HG02610 (cell line): ENCODE data around the gene MR1.

Experiments used
- ATAC-seq: cut with Tn5 transposase; IDR thresholded peaks from one replicate; pipeline ENCODE4 v1.9.1; 2021; ENCODE audit warnings: mild to moderate bottlenecking, moderate library complexity; ENCODE audit not compliant: unreplicated experiment

MR1 gene

DNA sequence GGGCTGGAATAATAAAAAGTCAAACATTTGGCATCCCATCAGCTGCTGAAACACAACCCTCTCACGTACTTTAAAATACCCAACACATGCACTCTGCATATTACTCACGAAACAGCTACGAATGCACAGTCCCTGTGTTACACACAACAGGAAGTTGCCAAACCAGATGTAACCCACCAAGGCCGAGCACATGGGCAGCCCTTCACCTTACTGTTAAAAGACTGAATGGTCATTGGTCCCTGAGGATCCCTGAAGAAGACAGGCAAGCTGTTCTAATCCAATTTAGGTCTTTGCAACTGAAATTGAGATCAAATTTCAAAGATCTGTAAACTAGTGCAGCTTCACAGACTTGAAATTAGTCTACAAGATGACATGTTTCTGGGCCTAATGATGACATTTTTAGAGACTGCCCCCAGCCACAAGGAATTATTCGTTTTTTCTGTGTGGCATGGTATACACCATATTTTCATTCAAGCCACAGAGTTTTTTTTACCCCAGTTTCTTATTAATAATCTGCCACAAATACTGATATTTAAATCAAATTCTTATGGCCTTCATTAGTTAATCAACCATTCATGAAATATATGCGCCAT lies 29.1 kb downstream of the MR1 start:
- peak; percentile 82 for ATAC-seq

DNA sequence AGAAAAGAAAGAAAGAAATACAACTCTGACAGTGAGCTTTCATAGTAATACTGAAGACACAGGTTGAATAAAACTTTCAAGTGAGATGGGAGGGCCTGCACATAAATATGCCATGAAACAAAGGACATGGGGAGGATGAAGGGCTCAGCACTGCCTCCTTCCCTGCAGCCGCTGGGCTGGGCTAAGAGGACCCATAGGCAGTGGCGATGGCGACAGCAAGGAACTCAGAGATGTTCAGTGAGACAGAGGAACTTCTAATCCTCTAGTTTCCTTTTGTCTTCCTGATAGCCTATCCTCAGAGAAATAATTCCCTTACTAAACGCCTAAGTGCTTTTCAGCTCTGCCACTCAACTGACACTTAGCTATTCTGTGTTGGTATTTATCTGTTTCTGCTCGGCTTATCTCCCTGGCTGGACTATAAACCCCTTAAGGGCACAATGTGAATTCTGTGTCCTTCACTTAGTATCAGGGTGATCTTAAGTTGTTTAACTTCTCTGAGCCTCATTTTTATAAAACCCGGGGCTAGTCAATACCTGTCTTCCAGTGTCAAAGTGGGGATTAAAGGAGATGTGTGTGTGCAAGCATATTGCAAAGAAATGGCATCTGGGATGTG lies 30.3 kb downstream of the MR1 start:
- no peak for ATAC-seq

DNA sequence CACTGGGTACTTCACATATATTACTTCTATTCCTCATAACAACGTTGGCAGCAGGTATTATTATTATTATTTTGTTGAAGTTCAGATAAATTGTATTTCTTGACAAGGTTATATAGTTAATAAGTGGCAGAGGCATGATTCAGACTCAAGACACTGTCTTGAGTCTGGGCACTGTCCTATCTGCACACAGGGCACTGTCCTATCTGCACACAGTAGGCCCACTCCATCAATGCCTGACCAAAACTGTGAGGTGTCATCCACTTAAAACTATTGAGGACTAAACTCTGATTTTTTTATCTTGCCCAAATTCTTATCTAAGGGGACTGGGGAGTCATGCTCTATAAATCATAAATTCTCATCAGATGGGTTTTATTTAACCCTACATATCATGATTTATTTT lies 30.9 kb downstream of the MR1 start:
- no peak for ATAC-seq

DNA sequence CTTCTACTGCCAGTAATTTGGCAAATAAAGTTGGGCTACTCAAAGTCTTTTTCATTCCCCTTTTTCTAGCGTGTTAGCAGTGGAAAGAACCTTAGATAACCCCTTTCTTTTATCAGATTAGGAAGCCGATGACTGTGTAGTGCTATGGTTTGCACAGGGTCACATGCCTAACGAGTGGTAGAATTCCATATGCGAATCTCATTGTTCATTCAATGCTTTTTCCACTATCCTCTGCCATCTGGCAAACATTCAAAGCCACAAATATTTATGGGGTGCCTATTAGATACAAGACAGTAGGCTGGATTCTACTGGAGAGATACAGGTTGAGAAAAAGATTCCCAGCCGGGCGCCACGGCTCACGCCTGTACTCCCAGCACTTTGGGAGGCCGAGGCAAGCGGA lies 39.9 kb downstream of the MR1 start:
- no peak for ATAC-seq

DNA sequence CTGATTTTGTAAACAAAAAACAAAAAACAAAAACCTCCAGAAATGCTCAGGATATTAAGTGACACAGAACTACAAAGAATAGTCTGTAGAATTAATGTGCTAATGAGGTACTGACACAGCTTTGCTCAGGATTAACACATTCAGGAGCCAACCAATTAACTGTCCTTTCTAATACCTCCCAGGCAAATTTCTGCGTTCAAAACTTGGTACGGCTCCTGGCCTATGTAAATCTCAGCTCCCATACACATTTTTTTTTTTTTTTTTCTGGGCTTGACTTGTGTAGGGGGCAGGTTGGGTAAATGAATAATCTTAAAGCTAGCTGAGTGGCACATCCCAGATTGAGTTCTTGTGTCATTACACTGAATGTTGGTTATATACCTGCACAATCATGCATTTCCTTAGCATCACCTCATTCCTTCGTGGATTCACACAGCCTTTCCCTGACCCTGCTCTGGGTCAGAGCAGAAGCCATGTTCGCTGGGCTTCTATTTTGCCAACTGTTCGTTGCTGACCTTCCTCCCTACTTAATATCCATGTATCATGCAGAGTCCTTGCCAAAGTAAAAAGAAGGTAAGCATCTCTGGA lies 42.1 kb downstream of the MR1 start:
- ATAC-seq, result no peak

DNA sequence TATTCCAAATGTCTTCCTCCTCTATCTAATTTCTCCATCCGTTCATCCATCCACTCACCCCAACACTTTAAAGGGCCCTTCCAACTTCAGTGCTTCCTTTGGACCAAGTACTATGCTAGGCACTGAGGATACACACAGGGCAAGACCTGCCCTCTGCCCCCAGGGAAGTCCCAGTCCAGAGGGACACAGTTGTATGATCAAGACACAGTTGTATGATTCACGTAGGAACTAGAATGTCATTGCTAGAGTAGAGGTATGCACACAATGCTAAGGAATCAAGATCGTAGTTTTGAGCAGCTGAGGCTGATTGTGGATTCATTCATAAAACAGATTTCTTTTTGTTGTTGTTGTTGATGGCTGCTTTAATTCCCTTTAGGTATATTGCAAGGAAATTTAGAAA lies 43.1 kb downstream of the MR1 start:
- no peak for ATAC-seq

DNA sequence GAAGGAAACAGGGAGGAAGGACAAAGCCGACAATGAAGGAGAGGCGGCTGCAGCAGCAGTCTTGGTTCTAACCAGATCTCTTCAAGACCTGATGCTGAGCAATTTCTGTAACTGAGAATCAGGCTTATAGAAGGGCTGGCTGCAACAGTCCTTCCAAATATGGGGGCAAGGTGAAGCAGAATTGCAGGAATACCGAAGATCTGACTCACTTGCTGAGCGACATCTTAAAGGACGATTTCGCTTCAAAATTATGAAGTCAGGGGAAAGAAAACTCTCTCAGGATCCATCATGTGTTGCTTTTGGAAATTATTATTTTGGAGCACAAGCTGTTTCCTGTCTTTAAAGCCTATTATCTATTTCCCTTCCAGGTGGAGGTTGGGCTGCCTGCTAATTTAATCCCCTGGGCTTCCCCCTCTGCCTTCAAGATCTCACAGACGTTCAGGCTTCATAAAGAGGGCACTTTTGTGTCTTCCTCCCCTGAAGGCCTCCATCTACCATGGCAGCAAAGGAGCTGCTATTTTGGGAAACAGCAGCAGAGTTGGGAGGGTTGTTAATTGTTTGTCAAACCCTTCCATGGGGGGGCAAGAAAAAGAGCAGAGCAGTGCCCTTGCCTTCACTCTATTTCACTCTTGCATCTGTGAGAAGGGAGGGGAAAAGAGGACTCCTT lies 43.9 kb downstream of the MR1 start:
- no peak for ATAC-seq

DNA sequence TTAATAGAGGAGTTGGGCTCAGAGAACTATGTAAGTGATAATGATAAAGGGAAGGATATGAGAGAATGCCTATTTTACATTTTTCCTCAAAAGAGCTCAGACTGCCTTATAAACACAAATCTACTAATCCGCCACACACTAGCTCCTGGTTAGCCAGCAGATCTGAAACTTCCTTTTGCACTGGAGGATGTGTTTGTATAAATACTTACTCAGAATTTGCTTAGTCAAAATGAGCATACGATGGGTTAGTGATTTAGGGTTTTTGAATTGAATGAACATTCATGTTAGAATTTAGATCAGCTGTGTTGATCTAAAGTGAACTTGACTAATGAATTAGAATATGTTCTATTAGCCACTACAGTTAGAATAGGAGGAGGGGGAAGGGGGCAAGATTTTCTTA lies 45.6 kb downstream of the MR1 start:
- peak; percentile 33 for ATAC-seq

DNA sequence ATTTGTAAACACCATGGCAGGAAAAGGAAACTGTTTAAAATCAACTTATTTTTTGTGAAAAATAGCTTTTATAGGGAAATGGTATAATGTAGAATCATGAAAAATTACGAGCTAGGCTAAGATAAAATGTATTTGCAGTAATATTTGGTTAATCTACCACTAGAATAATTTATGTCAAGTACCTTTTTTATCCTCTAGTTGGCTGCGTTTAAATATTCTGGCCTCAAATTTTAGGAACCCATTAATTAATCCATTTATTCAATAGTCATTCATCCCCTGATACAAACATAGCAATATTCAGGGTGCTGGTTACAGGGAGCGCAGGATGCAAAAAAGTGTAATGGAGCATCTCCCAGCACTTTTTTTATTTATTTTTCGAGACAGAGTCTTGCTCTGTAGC lies 46.1 kb downstream of the MR1 start:
- no peak for ATAC-seq

DNA sequence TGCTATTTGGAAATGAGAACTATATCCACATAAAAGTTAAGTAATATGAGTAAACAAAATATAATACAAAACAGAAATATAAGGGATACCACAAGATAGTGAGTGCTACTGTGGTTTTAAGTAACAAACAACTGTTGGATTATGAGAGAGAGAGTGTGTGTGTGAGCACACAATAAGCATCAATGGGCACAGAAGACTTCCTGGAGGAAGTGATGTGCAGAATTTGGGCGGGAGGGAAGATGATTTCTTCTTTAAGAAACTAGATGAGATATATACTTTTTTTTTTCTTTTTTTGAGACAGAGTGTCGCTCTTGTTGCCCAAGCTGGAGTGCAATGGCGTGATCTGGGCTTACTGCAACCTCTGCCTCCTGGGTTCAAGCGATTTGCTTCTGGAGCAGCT lies 46.8 kb downstream of the MR1 start:
- ATAC-seq, result no peak

DNA sequence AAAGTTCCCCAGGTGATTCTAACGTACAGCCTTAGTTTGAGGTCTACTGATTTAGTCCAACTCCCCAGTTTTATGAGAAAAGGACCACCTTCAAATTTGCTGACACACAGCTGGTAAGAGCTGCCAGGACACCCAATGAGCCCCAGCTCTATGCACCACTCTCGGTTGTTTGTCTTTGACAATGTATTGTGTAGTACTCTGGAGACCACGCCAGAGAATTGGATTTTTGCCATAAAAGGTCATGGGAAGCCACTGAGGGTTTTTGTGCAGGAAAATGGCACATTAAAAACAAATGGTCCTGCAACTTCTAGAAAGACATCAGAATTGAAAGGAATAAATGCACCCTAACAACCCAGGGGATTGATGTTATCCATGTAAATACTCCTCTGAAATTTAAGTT lies 47.6 kb downstream of the MR1 start:
- no peak for ATAC-seq

DNA sequence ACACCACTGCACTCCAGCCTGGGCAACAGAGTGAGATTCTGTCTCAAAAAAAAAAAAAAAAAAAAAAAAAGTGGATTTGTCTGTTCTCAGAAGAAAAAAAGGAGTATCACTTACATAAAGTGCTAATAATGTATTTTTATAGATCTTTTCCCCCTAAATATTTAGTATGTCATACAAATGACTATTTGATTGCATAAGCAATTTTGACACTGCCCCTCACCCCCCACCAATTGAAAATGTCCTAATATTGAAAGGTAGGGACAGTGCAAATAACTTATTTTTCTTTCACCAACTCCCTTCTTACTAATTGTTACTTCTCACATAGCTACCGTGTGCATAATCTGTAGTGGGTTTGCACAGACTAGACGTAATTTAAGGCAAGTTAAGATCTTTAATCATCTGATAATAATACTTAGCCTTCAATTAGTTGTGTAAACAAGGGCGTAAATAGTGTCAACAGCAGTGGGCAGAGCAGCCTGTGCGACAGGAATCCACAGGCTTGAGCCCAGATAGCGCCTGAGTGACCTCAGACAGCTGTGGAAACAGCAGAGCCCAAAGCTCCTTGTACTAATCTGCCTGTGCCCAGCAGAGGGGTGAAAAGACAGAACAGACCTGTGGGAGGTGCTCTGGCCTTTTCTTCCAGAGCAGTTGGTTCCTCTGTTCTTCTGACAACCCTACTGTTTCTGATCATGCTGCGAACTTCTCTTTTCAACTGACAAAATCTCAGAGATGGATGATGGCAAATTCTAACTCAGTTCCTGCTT lies 50.2 kb downstream of the MR1 start:
- peak; percentile 36 for ATAC-seq

DNA sequence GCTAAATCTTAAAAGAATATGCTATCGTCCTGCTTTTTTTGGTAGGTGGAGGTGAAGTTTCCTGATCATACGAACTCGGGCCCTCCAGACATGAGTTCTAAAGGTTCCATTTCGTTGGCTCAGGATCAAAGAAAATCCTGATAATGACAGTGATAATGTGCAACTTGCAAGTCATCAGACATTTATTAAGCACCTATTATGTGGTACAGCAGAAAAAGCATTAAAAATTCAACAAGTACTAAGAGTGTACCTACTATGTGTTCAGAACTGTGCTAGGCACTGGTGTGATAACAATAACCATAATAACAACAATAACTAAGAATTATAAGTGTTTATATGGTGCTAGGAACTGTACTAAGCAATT lies 50.8 kb downstream of the MR1 start:
- no peak for ATAC-seq

DNA sequence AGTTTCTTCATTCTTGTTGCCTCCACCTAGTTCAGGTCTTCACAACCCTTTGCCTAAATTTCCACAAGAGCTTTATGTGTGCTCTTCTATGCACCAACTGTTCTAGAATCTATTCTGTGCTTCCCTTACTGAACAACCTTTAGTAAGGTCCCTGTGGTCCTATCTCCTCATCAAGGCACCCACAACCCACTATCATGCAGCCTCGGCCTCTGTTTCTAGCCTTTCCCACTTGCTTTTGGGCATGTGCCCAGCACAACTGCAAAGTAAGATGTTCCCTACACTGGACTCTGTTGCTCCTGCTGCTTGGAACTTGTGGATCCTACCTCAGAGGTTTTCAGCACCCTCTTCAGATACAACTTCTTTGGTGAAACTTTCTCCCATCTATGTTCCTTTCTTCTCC lies 52.3 kb downstream of the MR1 start:
- no peak for ATAC-seq

DNA sequence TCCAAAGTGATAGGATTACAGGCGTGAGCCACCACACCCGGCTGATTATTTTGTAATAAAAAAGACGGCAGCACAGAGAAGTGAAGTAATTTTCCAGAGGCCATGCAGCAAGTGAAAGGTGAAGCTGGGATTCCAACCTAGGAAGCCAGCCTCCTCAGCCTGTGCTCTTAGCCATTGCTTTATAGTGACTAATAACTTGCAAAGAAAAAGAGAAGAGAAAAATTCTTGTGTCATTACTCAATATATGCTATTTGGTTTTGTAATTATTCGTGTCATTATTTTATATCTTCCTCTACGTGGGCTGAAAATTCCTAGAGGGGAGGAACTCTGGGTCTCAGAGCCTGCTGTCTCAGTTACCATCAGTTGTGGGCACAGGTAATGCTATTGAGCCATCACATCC lies 53.1 kb downstream of the MR1 start:
- no peak for ATAC-seq

DNA sequence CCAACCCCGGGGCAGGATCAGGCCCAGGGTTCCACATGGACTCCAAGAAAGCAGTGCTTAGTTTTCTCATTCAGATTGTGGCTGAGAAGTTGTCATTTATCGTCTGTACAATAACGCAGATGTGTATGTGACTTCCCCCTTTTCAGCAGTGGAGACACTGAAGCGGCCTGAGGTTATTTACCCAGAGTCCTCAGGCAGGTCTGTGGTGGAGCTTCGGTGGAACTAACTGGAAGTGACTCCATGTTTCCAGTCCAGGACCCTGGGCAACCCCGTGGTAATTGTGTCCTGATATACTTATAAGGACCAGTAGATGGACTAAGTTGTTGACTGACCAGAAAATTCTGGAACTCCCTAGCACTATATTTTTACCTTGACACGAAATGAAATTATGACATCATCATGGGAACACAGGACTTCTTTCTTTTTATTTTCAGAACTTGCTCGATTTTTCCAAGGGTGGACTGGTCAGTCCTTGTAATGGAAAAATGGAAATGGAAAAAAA lies 53.7 kb downstream of the MR1 start:
- peak; percentile 19 for ATAC-seq

DNA sequence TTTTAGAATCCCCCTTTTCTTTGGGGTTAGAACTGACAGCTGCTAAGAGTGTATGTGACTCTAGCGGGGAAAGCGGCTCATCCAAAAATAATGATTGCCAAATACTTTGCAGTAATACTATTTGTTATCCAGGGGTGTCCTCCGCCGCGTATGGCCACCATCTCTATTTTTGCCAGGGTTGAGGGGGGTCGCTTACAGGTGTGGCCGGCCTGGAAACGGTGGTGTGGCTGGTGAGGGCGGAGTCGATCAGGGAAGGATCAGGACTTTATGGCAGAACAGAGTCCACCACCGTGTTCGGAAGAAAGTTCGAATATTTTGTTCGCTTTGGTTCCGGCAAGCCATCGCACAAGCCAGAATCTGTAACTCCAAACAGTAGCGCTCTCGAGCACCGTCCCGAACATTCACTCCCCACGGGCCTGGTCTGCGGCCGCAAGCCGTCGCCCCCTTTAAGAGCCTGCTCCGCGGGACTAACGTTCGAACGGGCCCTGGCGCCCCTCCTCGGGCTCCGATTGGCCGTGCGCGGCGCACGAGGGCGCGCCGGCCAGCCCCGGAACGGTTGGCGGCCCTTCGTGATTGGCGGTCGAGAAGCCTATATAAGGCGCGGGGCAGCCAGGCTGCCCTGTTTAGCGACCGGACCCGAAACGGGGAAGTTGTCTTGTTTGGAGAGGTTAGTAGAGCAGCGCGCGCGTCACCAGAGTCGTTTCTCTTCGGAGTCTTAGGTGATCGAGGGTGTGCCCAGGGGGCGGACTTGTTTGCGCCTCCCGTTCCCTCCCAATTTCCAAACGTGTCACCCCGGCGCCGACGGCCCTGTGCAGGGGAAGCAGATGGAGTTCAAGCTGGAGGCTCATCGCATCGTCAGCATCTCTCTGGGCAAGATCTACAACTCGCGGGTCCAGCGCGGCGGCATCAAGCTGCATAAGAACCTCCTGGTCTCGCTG lies 54.6 kb downstream of the MR1 start, which contains the start of gene IER5:
Gene IER5 (plus strand): TSS at position 622 of the 938 bp plus-strand sequence. CDS start 203 bp downstream, at position 825.
- ATAC-seq, result peak; percentile 62

DNA sequence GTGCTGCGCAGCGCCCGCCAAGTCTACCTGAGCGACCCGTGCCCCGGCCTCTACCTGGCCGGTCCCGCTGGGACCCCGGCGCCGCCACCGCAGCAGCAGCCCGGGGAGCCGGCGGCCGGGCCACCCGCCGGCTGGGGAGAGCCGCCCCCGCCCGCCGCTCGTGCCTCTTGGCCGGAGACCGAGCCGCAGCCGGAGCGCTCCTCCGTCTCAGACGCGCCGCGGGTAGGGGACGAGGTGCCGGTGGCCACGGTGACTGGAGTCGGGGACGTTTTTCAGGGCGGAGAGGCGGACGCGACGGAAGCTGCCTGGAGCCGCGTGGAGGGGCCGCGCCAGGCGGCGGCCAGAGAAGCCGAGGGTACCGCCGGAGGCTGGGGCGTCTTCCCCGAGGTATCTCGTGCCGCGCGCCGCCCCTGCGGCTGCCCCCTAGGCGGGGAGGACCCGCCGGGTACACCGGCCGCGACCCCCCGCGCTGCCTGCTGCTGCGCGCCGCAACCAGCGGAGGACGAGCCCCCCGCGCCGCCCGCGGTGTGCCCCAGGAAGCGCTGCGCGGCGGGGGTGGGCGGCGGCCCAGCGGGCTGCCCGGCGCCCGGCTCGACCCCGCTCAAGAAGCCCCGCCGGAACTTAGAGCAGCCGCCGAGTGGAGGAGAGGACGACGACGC lies 55.4 kb downstream of the MR1 start:
- no peak for ATAC-seq

DNA sequence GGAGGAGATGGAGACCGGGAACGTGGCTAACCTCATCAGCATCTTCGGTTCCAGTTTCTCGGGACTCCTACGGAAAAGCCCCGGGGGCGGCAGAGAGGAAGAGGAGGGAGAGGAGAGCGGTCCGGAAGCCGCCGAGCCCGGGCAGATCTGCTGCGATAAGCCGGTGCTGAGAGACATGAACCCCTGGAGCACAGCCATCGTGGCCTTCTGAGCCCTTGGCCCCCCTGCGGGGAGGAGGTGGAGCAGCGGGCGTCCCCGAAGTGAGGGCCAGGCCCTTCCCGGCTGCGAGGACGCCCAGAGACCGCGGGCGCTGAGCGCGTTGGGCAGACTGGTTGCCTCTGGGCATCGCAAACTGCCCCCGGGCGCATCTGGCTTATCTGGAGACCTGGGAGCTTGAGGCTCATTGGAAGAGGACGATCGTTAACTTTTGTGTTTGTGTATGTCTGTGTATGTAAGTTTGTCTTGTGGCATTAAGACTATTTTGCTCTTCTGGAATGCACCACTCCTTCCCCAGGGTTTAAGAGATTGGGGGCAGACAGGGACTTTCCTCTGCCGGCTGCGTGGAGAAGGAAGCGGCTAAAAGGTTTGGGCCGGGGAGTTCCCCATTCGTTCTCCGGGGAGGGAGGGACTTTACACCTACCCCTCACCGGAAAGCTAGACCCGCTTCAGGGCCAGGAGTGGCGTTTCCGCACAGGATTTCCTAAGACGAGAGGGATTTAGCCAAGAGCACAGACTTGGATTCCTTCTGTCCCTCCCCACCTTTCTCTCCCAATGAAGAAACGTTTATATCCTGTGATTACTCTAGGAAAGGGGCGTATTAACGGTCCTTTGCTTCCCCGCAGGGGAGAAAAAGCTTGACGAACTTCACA lies 56.1 kb downstream of the MR1 start:
- peak; percentile 46 for ATAC-seq
